ENCODE measurements around the gene TBC1D17.

The TBC1D17 gene

GRCh38 chr19:49877020-49877878 is at the start of gene TBC1D17, which contains the start of gene AKT1S1:
TSS of gene TBC1D17 (plus strand) at chr19:49877702. CDS start at chr19:49877724, 22 bp downstream.
TSS of gene AKT1S1 (minus strand) at chr19:49877355. CDS start at chr19:49873295, 4,060 bp downstream.
- in situ Hi-C loops (cut with HindIII; ENCODE audit: low sequenced_read_pairs) = no loop called here

- in situ Hi-C loops (cut with HindIII; ENCODE audit: low sequenced_read_pairs) = no loop called here
Observed at GRCh38 chr19:49829200-49829599, 48.3 kb upstream of the TBC1D17 start.

- in situ Hi-C loops (cut with HindIII; ENCODE audit: low sequenced_read_pairs) = no loop called here
Observed at GRCh38 chr19:49829721-49830120, 47.8 kb upstream of the TBC1D17 start.

GRCh38 chr19:49830766-49831165 is 46.7 kb upstream of the TBC1D17 start:
- in situ Hi-C loops (cut with HindIII; ENCODE audit: low sequenced_read_pairs) = no loop called here

- in situ Hi-C loops (cut with HindIII; ENCODE audit: low sequenced_read_pairs) = no loop called here
Observed at GRCh38 chr19:49831592-49831991, 45.9 kb upstream of the TBC1D17 start.

GRCh38 chr19:49832556-49832955 is 44.9 kb upstream of the TBC1D17 start:
- in situ Hi-C loops (cut with HindIII; ENCODE audit: low sequenced_read_pairs) = no loop called here

GRCh38 chr19:49833599-49833998 is 43.9 kb upstream of the TBC1D17 start:
- in situ Hi-C loops (cut with HindIII; ENCODE audit: low sequenced_read_pairs) = no loop called here

GRCh38 chr19:49835562-49835961 is 41.9 kb upstream of the TBC1D17 start:
- in situ Hi-C loops (cut with HindIII; ENCODE audit: low sequenced_read_pairs) = no loop called here

- in situ Hi-C loops (cut with HindIII; ENCODE audit: low sequenced_read_pairs) = no loop called here
Observed at GRCh38 chr19:49836176-49837008, 41.1 kb upstream of the TBC1D17 start.

GRCh38 chr19:49837009-49837310 is 40.5 kb upstream of the TBC1D17 start:
- in situ Hi-C loops (cut with HindIII; ENCODE audit: low sequenced_read_pairs) = no loop called here

GRCh38 chr19:49837425-49837824 is 40.1 kb upstream of the TBC1D17 start:
- in situ Hi-C loops (cut with HindIII; ENCODE audit: low sequenced_read_pairs) = no loop called here

GRCh38 chr19:49838885-49839588 is 38.5 kb upstream of the TBC1D17 start:
- in situ Hi-C loops (cut with HindIII; ENCODE audit: low sequenced_read_pairs) = no loop called here

GRCh38 chr19:49839713-49840112 is 37.8 kb upstream of the TBC1D17 start:
- in situ Hi-C loops (cut with HindIII; ENCODE audit: low sequenced_read_pairs) = no loop called here

GRCh38 chr19:49840321-49840720 is 37.2 kb upstream of the TBC1D17 start:
- in situ Hi-C loops (cut with HindIII; ENCODE audit: low sequenced_read_pairs) = no loop called here

GRCh38 chr19:49840736-49841249 is 36.7 kb upstream of the TBC1D17 start:
- in situ Hi-C loops (cut with HindIII; ENCODE audit: low sequenced_read_pairs) = no loop called here

- in situ Hi-C loops (cut with HindIII; ENCODE audit: low sequenced_read_pairs) = no loop called here
Observed at GRCh38 chr19:49843265-49843664, 34.2 kb upstream of the TBC1D17 start.

GRCh38 chr19:49844138-49845095 is 33.1 kb upstream of the TBC1D17 start:
- in situ Hi-C loops (cut with HindIII; ENCODE audit: low sequenced_read_pairs) = no loop called here

- in situ Hi-C loops (cut with HindIII; ENCODE audit: low sequenced_read_pairs) = no loop called here
Observed at GRCh38 chr19:49845414-49845813, 32.1 kb upstream of the TBC1D17 start.

- in situ Hi-C loops (cut with HindIII; ENCODE audit: low sequenced_read_pairs) = no loop called here
Observed at GRCh38 chr19:49846408-49846807, 31.1 kb upstream of the TBC1D17 start.
